ENCODE results near the gene CLPSL2.

GRCh38 chr6:35798706-35799105, 22.3 kb downstream of the CLPSL2 start:
- TF ChIP-seq, protein P1, sequence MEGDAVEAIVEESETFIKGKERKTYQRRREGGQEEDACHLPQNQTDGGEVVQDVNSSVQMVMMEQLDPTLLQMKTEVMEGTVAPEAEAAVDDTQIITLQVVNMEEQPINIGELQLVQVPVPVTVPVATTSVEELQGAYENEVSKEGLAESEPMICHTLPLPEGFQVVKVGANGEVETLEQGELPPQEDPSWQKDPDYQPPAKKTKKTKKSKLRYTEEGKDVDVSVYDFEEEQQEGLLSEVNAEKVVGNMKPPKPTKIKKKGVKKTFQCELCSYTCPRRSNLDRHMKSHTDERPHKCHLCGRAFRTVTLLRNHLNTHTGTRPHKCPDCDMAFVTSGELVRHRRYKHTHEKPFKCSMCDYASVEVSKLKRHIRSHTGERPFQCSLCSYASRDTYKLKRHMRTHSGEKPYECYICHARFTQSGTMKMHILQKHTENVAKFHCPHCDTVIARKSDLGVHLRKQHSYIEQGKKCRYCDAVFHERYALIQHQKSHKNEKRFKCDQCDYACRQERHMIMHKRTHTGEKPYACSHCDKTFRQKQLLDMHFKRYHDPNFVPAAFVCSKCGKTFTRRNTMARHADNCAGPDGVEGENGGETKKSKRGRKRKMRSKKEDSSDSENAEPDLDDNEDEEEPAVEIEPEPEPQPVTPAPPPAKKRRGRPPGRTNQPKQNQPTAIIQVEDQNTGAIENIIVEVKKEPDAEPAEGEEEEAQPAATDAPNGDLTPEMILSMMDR (IDR thresholded peaks at IDR 0.05): no peak
- no peak for TF ChIP-seq EP300 (IDR thresholded peaks at IDR 0.05; ENCODE audit: low read depth)

Data from transverse colon (tissue), 3 donors.